Measurements from ENCODE around the gene LY6G5C. TPM values are rescaled to one million over a fixed set of nuclear protein-coding genes. Genes with fewer than 3 reads are reported as not detected.

Gene LY6G5C
- total and polyA plus RNA-seq, 9 of the 15 experiments (the other 6 are each of a cell fraction or from before 2014, with no cell fraction given): 0.10 to 0.67 (median 0.46) TPM; not detected in 4

DNA sequence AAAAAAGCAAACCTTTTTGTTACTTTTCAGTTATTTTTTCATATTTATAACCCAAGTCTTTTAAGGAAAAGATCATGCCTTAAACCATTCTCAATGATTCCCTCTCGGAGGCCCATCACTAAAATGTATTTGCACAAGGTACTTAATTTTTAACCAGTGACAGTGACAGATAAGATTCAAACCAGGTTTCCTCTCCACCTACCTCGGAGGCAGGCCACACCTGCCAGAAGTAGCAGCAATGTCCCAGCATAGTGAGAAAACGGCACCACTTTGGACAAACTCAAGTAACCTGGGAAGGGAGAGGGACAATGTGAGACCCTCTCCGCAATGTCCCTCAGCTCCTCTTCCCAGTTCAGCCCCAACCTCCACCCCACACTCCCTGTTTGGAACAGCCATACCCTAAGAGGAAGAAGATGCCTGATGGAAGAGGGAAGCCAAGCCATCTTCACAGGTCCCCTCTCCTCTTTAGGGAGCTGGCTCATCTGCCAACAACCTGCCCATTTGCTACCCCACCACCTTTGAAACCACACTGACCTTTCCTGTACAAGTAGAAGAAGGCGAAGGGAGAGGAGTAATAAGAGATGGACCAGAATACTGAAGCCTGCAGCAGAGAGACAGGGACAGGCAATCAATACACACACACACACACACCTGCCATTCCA, 20.0 kb upstream of the LY6G5C start:
- no peak overlapping the region for H2AFZ ChIP-seq (ENCODE audit: low read depth, low read length)
- peaks cover 15 to 22% of the 10 kb centered on the region in 2 experiments for H3K4me1 ChIP-seq (replicated peaks in 1 of 2; ENCODE audit: control insufficient read depth in 2 of 2, insufficient read depth in 2 of 2, low read length in 2 of 2)
- no peak overlapping the region for H3K4me3 ChIP-seq
- CTCF ChIA-PET (ENCODE audit: low intra/inter-chr PET ratio): no interaction called here
- H4K20me1 ChIP-seq (replicated peaks; ENCODE audit: control insufficient read depth, insufficient read depth, low read length): no peaks in the 10 kb centered on the region; the same call in 1 of the 2 replicates
- no TSS peak for BruUV-seq (replicated peaks)
- H3K9ac ChIP-seq (ENCODE audit: insufficient read depth in 1 of 2, low read depth in 2 of 2, low read length in 2 of 2): peak overlapping the region; percentile 32 to 93; a peak in 2 of 4 replicates
- H3K36me3 ChIP-seq (ENCODE audit: control insufficient read depth, insufficient read depth, low read length): peaks cover 54% of the 10 kb centered on the region
- in situ Hi-C loops (cut with MboI) (no loop called here), intact Hi-C loops (cut with micrococcal nuclease) (no loop called here)
- DNase-seq (ENCODE audit: extremely low read depth in 1 of 4, low spot score in 3 of 4): no peak
- peak overlapping the region; percentile 87 for H3K4me2 ChIP-seq (ENCODE audit: insufficient read depth, low read length)
- H3K9me3 ChIP-seq (replicated peaks; ENCODE audit: control insufficient read depth, insufficient read depth, low read depth, low read length): no peaks in the 10 kb centered on the region
- no peak for FAIRE-seq
- H3K9me1 ChIP-seq (ENCODE audit: control insufficient read depth, insufficient read depth, low read length): peaks cover 5% of the 10 kb centered on the region
- H3K79me2 ChIP-seq (ENCODE audit: control insufficient read depth, insufficient read depth, low read length): peaks cover 54% of the 10 kb centered on the region
- ATAC-seq: no peak
- peak overlapping the region; percentile 14; the same call in 1 of the 3 replicates for H3K27ac ChIP-seq (ENCODE audit: extremely low read depth, low read depth, low read length)
- no peaks in the 10 kb centered on the region for H3K27me3 ChIP-seq (ENCODE audit: control insufficient read depth in 2 of 2, insufficient read depth in 2 of 2, low read length in 2 of 2)
- POLR2A ChIA-PET: interaction anchor here (0.6 to 9.7 kb wide), 6 partner anchors 9 to 38 kb away, joined by 3 to 158 read pairs (median 11); partner anchors contain the start of genes CSNK2B, GPANK1 and MSH5
- 73% methylated on average over 5 of the region's 5 CpGs for WGBS (ENCODE audit: insufficient coverage, low coverage, missing lambda C conversion rate)
- TF ChIP-seq HDGF (IDR thresholded peaks at IDR 0.05): peak; percentile 93
- 0 out of 2 replicates have a peak, but pooled peaks have one; percentile 16 for TF ChIP-seq GABPB1 (CRISPR knock-in tag; IDR thresholded peaks at IDR 0.05)
- no peak for TF ChIP-seq TEAD2 (tag; IDR thresholded peaks at IDR 0.05)
- 0 out of 2 replicates have a peak, but pooled peaks have one; percentile 23 for TF ChIP-seq SREBF1 (IDR thresholded peaks at IDR 0.05; ENCODE audit: borderline replicate concordance, low read depth, low read length)
- TF ChIP-seq TAF7 (tag; IDR thresholded peaks at IDR 0.05): 0 out of 2 replicates have a peak, but pooled peaks have one; percentile 13
- TF ChIP-seq NR2F6 (CRISPR knock-in tag; IDR thresholded peaks at IDR 0.05): no peak
- TF ChIP-seq, protein P1, sequence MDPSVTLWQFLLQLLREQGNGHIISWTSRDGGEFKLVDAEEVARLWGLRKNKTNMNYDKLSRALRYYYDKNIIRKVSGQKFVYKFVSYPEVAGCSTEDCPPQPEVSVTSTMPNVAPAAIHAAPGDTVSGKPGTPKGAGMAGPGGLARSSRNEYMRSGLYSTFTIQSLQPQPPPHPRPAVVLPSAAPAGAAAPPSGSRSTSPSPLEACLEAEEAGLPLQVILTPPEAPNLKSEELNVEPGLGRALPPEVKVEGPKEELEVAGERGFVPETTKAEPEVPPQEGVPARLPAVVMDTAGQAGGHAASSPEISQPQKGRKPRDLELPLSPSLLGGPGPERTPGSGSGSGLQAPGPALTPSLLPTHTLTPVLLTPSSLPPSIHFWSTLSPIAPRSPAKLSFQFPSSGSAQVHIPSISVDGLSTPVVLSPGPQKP (CRISPR knock-in tag; IDR thresholded peaks at IDR 0.05): 0 out of 2 replicates have a peak, but pooled peaks have one; percentile 61
- TF ChIP-seq ILK (tag; IDR thresholded peaks at IDR 0.05; ENCODE audit: borderline replicate concordance, low read depth): no peak
- TF ChIP-seq IRF2 (CRISPR knock-in tag; IDR thresholded peaks at IDR 0.05): peak; percentile 60; the same call in 1 of the 2 replicates
- peak in 1 of 2 experiments; percentile 37; a peak in 1 of 4 replicates for TF ChIP-seq CSDE1 (IDR thresholded peaks at IDR 0.05)
- 0 out of 2 replicates have a peak, but pooled peaks have one; percentile 46 for TF ChIP-seq ZBTB1 (CRISPR knock-in tag; IDR thresholded peaks at IDR 0.05; ENCODE audit: borderline replicate concordance, low read depth)
- TF ChIP-seq NFRKB (IDR thresholded peaks at IDR 0.05; ENCODE audit: low read depth): no peak
- peak; percentile 29; the same call in 1 of the 2 replicates for TF ChIP-seq SUPT5H (IDR thresholded peaks at IDR 0.05)
- peak; percentile 13 for TF ChIP-seq SP2 (IDR thresholded peaks at IDR 0.05; ENCODE audit: extremely low read depth, low read depth, low read length, poor library complexity, severe bottlenecking)
- TF ChIP-seq, protein P2, sequence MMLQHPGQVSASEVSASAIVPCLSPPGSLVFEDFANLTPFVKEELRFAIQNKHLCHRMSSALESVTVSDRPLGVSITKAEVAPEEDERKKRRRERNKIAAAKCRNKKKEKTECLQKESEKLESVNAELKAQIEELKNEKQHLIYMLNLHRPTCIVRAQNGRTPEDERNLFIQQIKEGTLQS (IDR thresholded peaks at IDR 0.05): no peak
- TF ChIP-seq, protein P2 (CRISPR knock-in tag; conservative IDR thresholded peaks at IDR 0.05): no peak
- no peak for TF ChIP-seq KDM2B (CRISPR knock-in tag; IDR thresholded peaks at IDR 0.05)
- TF ChIP-seq, protein P3, sequence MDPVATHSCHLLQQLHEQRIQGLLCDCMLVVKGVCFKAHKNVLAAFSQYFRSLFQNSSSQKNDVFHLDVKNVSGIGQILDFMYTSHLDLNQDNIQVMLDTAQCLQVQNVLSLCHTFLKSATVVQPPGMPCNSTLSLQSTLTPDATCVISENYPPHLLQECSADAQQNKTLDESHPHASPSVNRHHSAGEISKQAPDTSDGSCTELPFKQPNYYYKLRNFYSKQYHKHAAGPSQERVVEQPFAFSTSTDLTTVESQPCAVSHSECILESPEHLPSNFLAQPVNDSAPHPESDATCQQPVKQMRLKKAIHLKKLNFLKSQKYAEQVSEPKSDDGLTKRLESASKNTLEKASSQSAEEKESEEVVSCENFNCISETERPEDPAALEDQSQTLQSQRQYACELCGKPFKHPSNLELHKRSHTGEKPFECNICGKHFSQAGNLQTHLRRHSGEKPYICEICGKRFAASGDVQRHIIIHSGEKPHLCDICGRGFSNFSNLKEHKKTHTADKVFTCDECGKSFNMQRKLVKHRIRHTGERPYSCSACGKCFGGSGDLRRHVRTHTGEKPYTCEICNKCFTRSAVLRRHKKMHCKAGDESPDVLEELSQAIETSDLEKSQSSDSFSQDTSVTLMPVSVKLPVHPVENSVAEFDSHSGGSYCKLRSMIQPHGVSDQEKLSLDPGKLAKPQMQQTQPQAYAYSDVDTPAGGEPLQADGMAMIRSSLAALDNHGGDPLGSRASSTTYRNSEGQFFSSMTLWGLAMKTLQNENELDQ (CRISPR knock-in tag; IDR thresholded peaks at IDR 0.05; ENCODE audit: borderline replicate concordance): 0 out of 2 replicates have a peak, but pooled peaks have one; percentile 26
- TF ChIP-seq SMARCA4 (IDR thresholded peaks at IDR 0.05): no peak
